GM23248 (cell line): ENCODE measurements around the gene CERT1. TPM values are rescaled to one million over a fixed set of nuclear protein-coding genes. Genes with fewer than 3 reads are reported as not detected.

Source experiments
- DNase-seq: peaks from one replicate; pipeline ENCODE4 v3.0.0-alpha.2; 2015
- H2AFZ ChIP-seq: fragments of 200-600 bp; sonication (generic); 2 replicates; pipeline ENCODE4 v1.6.1; 2016; ENCODE audit warnings: antibody characterized with exemption
- H3F3A ChIP-seq: fragments of 200-600 bp; sonication (generic); 2 replicates; pipeline ENCODE4 v1.6.1; 2016; ENCODE audit warnings: mild to moderate bottlenecking, antibody characterized with exemption, mixed run types; ENCODE audit not compliant: insufficient read depth
- H3K27ac ChIP-seq: fragments of 200-600 bp; sonication (generic); 2 replicates; pipeline ENCODE4 v1.5.1; 2016; ENCODE audit warnings: mild to moderate bottlenecking
- H3K27me3 ChIP-seq: fragments of 200-600 bp; sonication (generic); replicated peaks from 2 replicates; pipeline ENCODE4 v1.6.1; 2016; ENCODE audit warnings: mild to moderate bottlenecking; ENCODE audit not compliant: insufficient read depth
- H3K36me3 ChIP-seq: fragments of 200-600 bp; sonication (generic); 2 replicates; pipeline ENCODE4 v1.6.1; 2016; ENCODE audit warnings: low read depth, mild to moderate bottlenecking
- H3K4me1 ChIP-seq: fragments of 200-600 bp; sonication (generic); 2 replicates; pipeline ENCODE4 v1.6.1; 2016; ENCODE audit warnings: mild to moderate bottlenecking; ENCODE audit not compliant: insufficient read depth
- H3K4me2 ChIP-seq: fragments of 200-600 bp; sonication (generic); one replicate; pipeline ENCODE4 v1.6.1; 2016; ENCODE audit warnings: mild to moderate bottlenecking; ENCODE audit not compliant: unreplicated experiment
- H3K4me3 ChIP-seq: fragments of 200-600 bp; sonication (generic); 2 replicates; pipeline ENCODE4 v1.5.1; 2016; ENCODE audit warnings: mild to moderate bottlenecking
- H3K79me2 ChIP-seq: fragments of 200-600 bp; sonication (generic); 2 replicates; pipeline ENCODE4 v1.6.1; 2016; ENCODE audit warnings: mild to moderate bottlenecking; ENCODE audit not compliant: insufficient read depth
- H3K9ac ChIP-seq: fragments of 200-600 bp; sonication (generic); 2 replicates; pipeline ENCODE4 v1.6.1; 2016; ENCODE audit warnings: mild to moderate bottlenecking
- H3K9me2 ChIP-seq: fragments of 200-600 bp; sonication (generic); 2 replicates; pipeline ENCODE4 v1.6.1; 2016; ENCODE audit warnings: mixed run types, mild to moderate bottlenecking, moderate library complexity; ENCODE audit not compliant: insufficient read depth
- H3K9me3 ChIP-seq: fragments of 200-600 bp; sonication (generic); one replicate; pipeline ENCODE4 v1.6.1; 2017; ENCODE audit warnings: low read depth
- H4K20me1 ChIP-seq: fragments of 200-600 bp; sonication (generic); 2 replicates; pipeline ENCODE4 v1.6.0; 2016; ENCODE audit not compliant: insufficient read depth
- EZH2 ChIP-seq: fragments of 200-600 bp; sonication (generic); IDR thresholded peaks from 2 replicates; pipeline ENCODE4 v1.6.1; 2018; ENCODE audit warnings: antibody characterized with exemption, mild to moderate bottlenecking; ENCODE audit not compliant: insufficient read depth, poor library complexity, severe bottlenecking
- EZH2phosphoT487 ChIP-seq: fragments of 200-600 bp; sonication (generic); IDR thresholded peaks from 2 replicates; pipeline ENCODE4 v1.6.1; 2018; ENCODE audit warnings: antibody characterized with exemption, moderate library complexity, mild to moderate bottlenecking, low read depth; ENCODE audit not compliant: insufficient read depth
- WGBS, 2 experiments: methylation state at CpG; one replicate each; pipeline ENCODE4 v1.1.6; 2015 to 2017; ENCODE audit warnings: low lambda C conversion rate in 2 of 2, low coverage in 1 of 2; ENCODE audit errors: missing lambda C conversion rate in 2 of 2; 5-methylcytosine and 5-hydroxymethylcytosine counted together
- in situ Hi-C: fragments of 300-500 bp; cut with MboI; formaldehyde crosslinking; loops from 2 replicates; pipeline ENCODE4 v1.15.0; 2020
- polyA plus RNA-seq: library from polyadenylated mRNA; unstranded; fragments of >200 nt; fragmentation: Nextera tagmentation; extraction: Ambion mirVana; gene quantifications from 2 replicates; pipeline ENCODE4 v1.2.1, GENCODE V29; 2016
- total RNA-seq: library from RNA; depleted of rRNA; stranded (reverse); fragments of >200 nt; shearing (Covaris generic); gene quantifications from 2 replicates; pipeline ENCODE4 v1.2.3, GENCODE V29; 2014

CERT1 gene
- total and polyA plus RNA-seq, 2 experiments from 2014 or later = 15.2 to 17.3 TPM

DNA sequence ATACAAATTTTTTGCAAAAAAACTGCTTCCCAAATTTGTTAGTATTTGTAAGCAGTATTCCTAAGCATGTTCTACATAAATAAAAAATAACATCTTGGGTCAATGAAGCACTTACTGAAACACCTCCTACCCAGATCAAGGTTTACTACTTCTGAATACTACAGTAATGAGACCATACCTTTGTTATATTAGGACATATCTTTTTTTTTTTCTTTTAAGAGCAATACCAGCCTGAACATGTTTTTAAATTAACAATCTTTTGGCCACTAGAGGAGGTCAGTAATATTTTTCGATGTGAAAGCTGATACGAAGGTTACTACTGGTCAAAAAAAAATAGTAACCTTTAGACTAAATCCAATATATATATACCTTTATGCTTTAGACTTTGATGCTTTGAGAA is 72.7 kb downstream of the CERT1 start:
- no peak overlapping the region for H3K4me2 ChIP-seq
- no peak for DNase-seq
- no peaks in the 10 kb centered on the region for H3K9me2 ChIP-seq
- 94 to 95% methylated on average over 2 of the region's 2 CpGs for WGBS, 2 experiments
- H3K79me2 ChIP-seq = peaks cover 5% of the 10 kb centered on the region; the same call in 1 of the 2 replicates
- no peak overlapping the region for H3K4me3 ChIP-seq
- no peaks in the 10 kb centered on the region for H3K36me3 ChIP-seq
- no peaks in the 10 kb centered on the region for H3K9me3 ChIP-seq
- in situ Hi-C loops = no loop called here
- H2AFZ ChIP-seq = no peak overlapping the region
- no peak overlapping the region for H3K9ac ChIP-seq
- H3K27me3 ChIP-seq = no peaks in the 10 kb centered on the region
- no peak overlapping the region for H3K27ac ChIP-seq
- 0 out of 2 replicates have a peak, but pooled peaks cover 3% of the 10 kb centered on the region for H3K4me1 ChIP-seq
- no peaks in the 10 kb centered on the region; the same call in 1 of the 2 replicates for H4K20me1 ChIP-seq
- TF ChIP-seq EZH2phosphoT487 (no peak), EZH2 (no peak)
- H3F3A ChIP-seq = no peaks in the 10 kb centered on the region

GRCh38 chr5:75435096-75435495 is 76.3 kb downstream of the CERT1 start:
- Histone ChIP-seq H3K9me3 (no peaks in the 10 kb centered on the region), H3K4me3 (no peak overlapping the region), H2AFZ (no peak overlapping the region), H3K36me3 (no peaks in the 10 kb centered on the region), H4K20me1 (no peaks in the 10 kb centered on the region; the same call in 1 of the 2 replicates), H3F3A (no peaks in the 10 kb centered on the region), H3K79me2 (no peaks in the 10 kb centered on the region; the same call in 1 of the 2 replicates), H3K4me1 (0 out of 2 replicates have a peak, but pooled peaks cover 3% of the 10 kb centered on the region), H3K4me2 (no peak overlapping the region), H3K9me2 (no peaks in the 10 kb centered on the region), H3K27me3 (no peaks in the 10 kb centered on the region), H3K9ac (no peak overlapping the region), H3K27ac (no peak overlapping the region)
- in situ Hi-C loops = no loop called here
- DNase-seq = no peak
- no peak for TF ChIP-seq EZH2phosphoT487
- TF ChIP-seq EZH2 = no peak

GRCh38 chr5:75433814-75434506 is 77.5 kb downstream of the CERT1 start:
- H3K36me3 ChIP-seq = no peaks in the 10 kb centered on the region
- in situ Hi-C loops = no loop called here
- H3K9me3 ChIP-seq = no peaks in the 10 kb centered on the region
- no peak overlapping the region for H3K9ac ChIP-seq
- no peaks in the 10 kb centered on the region for H3F3A ChIP-seq
- no peaks in the 10 kb centered on the region for H3K9me2 ChIP-seq
- no peak for DNase-seq
- no peak overlapping the region for H2AFZ ChIP-seq
- no peak for TF ChIP-seq EZH2
- no peak for TF ChIP-seq EZH2phosphoT487
- no peaks in the 10 kb centered on the region; the same call in 1 of the 2 replicates for H4K20me1 ChIP-seq
- H3K79me2 ChIP-seq = no peaks in the 10 kb centered on the region; the same call in 1 of the 2 replicates
- H3K27me3 ChIP-seq = no peaks in the 10 kb centered on the region
- H3K27ac ChIP-seq = no peak overlapping the region
- H3K4me2 ChIP-seq = no peak overlapping the region
- 60 to 64% methylated on average over 3 of the region's 3 CpGs for WGBS, 2 experiments
- H3K4me3 ChIP-seq = no peak overlapping the region
- 0 out of 2 replicates have a peak, but pooled peaks cover 3% of the 10 kb centered on the region for H3K4me1 ChIP-seq

DNA sequence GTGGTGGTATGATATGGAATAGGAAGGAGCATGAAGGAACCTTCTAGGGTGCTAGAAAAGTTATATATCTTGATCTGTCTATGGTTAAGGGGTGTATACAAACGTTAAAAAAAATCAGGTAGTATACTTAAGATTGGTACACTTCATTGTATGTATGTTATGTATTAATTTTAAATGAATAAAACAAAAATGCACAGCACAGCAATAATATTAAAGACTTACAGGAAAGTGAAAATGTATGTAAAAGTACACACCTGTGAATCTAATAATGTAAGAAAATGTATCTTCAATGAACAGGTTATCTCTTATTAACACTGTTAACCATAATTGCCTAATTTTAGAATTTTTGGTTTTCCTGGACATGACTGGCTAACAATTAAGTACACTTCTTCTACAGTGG is 97.2 kb downstream of the CERT1 start:
- Histone ChIP-seq H3K9me2 (no peaks in the 10 kb centered on the region), H3K79me2 (no peaks in the 10 kb centered on the region), H3K4me1 (no peaks in the 10 kb centered on the region), H3K27me3 (no peaks in the 10 kb centered on the region), H3K9ac (no peak overlapping the region), H3K4me3 (no peak overlapping the region), H3K9me3 (no peaks in the 10 kb centered on the region), H2AFZ (no peak overlapping the region), H3K36me3 (peaks cover 20% of the 10 kb centered on the region), H3F3A (no peaks in the 10 kb centered on the region), H4K20me1 (no peaks in the 10 kb centered on the region), H3K27ac (no peak overlapping the region), H3K4me2 (no peak overlapping the region)
- DNase-seq = no peak
- in situ Hi-C loops = no loop called here
- 87 to 90% methylated on average over 1 of the region's 1 CpG for WGBS, 2 experiments
- no peak for TF ChIP-seq EZH2phosphoT487
- TF ChIP-seq EZH2 = no peak
